HG03159 (cell line): Measurements from ENCODE around the gene STXBP5L.
"Not testable (repeated sequence)": the region's sequence is repeated elsewhere in the genome, so short reads cannot be mapped to it uniquely, and the experiment has no call there.

Experiments used
- ATAC-seq: cut with Tn5 transposase; IDR thresholded peaks from one replicate; pipeline ENCODE4 v1.9.1; 2021; ENCODE audit warnings: mild to moderate bottlenecking, moderate library complexity; ENCODE audit not compliant: unreplicated experiment

STXBP5L gene

DNA sequence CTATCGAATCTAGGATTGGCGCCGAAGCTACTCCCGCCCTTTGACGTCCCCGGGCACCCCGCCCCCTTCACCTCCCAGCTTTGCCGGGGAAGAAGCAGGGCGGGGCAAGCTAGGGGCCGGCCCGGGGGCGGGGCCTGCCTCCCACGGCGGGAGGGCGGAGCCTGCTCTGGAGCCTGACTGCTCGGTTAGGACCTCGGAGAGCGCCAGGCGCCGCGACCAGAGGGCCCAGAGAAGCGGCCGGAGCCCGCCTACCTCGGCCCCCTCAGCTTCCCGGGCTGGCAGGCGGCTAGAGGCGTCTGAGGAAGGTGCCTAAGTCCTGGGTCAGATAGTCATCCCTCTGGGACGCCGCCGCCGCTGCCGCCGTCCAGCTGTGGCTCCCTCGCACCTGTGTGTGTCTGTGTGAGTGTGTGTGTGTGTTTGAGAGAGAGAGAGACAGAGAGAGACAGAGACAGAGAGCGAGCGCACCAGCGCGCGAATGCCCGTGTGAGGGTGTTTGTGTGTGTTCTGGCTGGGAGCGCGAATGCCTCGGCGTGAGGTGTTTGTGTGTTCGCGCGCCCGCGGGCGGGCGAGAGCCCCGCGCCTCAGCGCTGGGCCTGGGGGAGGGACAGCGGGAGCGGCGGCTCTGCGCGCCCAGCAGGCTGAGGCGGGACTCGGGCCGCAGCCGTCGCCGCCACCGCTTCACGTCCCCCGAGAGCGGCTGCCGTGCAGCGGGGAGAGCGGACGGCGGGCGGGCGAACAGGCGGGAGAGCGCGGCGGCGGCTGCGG, at the start of gene STXBP5L:
Gene STXBP5L (plus strand): TSS at position 176 of the 765 bp plus-strand sequence. CDS start 1,374 bp downstream, outside the sequence.
- ATAC-seq: peak; percentile 98

- no peak for ATAC-seq
Measured at GRCh38 chr3:120858521-120858920, 49.5 kb upstream of the STXBP5L start.

- ATAC-seq: no peak
Measured at GRCh38 chr3:120864541-120864940, 43.5 kb upstream of the STXBP5L start.

DNA sequence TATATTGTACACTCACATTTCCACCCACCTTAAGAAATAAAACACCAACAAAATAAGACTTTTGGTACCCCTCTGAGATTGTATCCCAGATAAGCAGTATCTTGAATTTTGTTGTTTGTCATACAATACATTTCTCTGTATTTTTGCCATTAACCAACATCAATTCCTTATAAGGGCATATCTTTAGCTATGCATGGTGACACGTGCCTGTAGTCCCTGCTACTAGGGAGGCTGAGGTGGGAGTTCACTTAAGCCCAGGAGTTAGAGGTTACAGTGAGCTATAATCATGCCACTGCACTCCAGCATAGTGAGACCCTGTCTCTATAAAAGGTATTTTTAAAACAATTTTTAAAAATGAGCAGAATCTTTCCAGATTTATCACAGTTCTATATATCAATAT, 32.5 kb upstream of the STXBP5L start:
- no peak for ATAC-seq

GRCh38 chr3:120875989-120876388, 32.0 kb upstream of the STXBP5L start:
- ATAC-seq: no peak

GRCh38 chr3:120879411-120879810, 28.6 kb upstream of the STXBP5L start:
- ATAC-seq: no peak

DNA sequence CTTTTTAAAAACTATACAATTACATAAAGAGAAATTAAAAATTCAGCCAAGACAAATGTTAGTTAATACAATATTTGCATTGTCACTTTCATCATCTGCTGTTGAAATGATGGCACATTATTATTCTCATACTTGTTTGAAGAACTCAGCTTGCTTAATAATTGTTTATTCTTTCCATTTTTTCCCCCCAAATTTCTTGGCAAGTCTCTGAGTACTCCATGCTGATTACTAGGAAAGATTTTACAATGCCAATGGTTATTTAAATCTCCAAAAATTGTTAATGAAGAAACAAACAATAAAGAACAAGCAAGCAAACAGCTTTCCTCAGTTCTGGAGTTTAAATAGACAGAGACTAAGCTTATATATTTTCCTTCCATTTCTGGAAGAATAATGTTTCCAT, 15.1 kb upstream of the STXBP5L start:
- no peak for ATAC-seq

- ATAC-seq: no peak
Measured at GRCh38 chr3:120894316-120895057, 13.5 kb upstream of the STXBP5L start.

GRCh38 chr3:120901716-120902115, 6.3 kb upstream of the STXBP5L start:
- not testable (repeated sequence) for ATAC-seq

DNA sequence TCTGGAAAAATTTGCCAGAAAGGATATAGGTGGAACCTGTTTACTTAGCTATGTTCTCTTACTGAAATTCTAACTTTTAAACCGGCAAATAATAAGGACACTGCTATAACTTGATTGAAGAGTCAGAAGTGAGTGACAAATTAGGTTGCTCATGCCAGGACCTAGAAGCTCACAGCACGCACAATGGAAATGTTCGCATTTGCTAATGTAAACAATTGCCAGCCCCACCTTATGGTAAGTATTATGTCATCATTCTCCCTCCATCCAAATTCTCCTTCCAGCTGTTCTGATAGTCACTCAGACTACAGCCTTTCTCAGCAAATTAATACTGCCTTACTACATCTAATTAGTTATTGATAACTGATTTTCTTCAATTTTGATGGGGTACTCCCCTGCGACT, 4.8 kb upstream of the STXBP5L start:
- no peak for ATAC-seq

DNA sequence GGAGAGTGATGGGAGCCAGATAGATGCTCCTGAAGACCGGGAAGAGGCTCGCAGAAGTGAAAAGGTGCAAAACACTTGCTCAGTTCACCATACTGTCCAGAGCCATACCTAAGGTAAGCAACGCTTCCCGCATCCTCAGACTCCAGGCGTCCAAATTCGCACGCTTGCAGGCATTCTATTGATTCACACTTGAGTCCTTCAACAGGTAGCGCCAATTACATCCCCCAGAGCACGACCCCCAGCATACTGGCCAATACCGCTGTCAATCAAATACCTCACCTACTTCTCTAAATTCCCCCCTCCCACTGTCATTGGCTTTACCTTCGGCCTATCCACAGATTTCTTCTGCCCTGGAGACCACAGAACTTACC, 361 bp upstream of the STXBP5L start:
- ATAC-seq: no peak

- ATAC-seq: no peak
Measured at GRCh38 chr3:120908795-120909601, 993 bp downstream of the STXBP5L start.

DNA sequence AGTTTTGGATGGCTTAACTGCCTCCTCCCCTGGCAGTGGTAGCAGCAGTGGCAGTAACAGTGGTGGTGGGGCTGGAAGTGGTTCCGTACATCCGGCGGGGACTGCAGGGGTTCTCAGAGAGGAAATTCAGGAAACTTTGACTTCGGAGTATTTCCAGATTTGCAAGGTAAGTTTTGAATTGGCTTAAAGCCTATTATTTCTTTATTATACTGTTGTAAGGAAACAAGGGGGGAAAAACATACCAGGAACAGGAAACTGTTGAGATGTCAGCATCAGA, 1.5 kb downstream of the STXBP5L start:
- no peak for ATAC-seq

- no peak for ATAC-seq
Measured at GRCh38 chr3:120926146-120926545, 18.1 kb downstream of the STXBP5L start.

- no peak for ATAC-seq
Measured at GRCh38 chr3:120928991-120929390, 21.0 kb downstream of the STXBP5L start.

GRCh38 chr3:120931593-120931992, 23.6 kb downstream of the STXBP5L start:
- ATAC-seq: no peak

- ATAC-seq: no peak
Measured at GRCh38 chr3:120956143-120956542, 48.1 kb downstream of the STXBP5L start.

GRCh38 chr3:120982608-120983320, 74.8 kb downstream of the STXBP5L start:
- no peak for ATAC-seq

DNA sequence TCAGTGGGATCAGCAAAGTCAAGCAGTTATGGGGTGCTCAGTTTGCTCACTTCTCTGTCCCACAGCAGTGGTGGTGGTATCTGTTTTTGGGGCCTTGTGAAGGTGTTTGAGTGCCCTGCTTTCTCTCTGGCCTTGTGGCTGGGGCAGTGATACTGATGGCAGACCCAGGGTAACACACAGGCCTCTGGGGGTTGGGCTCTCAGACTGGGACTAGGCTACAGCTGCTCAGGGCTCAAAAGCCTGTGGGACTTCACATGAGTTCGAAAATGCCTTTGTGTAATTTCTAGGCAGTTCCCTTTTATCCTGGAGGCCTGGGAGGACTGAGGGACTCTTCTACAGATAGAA, 75.3 kb downstream of the STXBP5L start:
- ATAC-seq: no peak

DNA sequence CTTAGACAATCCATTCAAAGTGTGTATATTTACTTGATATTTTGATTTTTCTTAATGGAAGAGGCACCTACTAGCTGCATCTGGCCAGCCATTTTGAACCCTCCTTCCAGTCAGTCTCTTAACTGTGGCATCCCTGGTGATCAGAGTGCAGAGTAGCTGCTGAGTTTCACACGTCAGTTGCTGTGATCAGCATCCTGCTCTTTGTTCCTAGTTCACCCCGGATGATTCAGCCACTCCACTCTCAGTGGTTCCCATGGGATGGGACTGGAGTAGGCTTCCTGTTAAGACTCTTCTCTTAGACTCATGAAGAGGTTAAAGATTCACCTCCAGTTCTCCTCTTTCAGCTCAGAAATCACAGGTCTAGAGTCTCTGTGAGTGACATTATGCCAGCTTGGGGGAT, 75.8 kb downstream of the STXBP5L start:
- ATAC-seq: no peak

- no peak for ATAC-seq
Measured at GRCh38 chr3:120985242-120985641, 77.2 kb downstream of the STXBP5L start.
